HepG2 (cell line): Measurements from ENCODE around the gene PSMA7. TPM values are rescaled to one million over a fixed set of nuclear protein-coding genes. Genes with fewer than 3 reads are reported as not detected.

Experiments used
- ATAC-seq: fragments of 200-7000 bp; cut with Tn5 transposase; 3 replicates; pipeline ENCODE4 v1.9.1; 2020; ENCODE audit warnings: mild to moderate bottlenecking, moderate library complexity
- BruUV-seq: library from RNA; stranded (reverse); fragments of 400-500 nt; replicated peaks from 2 replicates; lab custom pipeline; 2021; lab: Mats Ljungman, UMichigan
- CTCF ChIA-PET: fragments of 300-600 bp; formaldehyde crosslinking; extraction: SDS; loops from one replicate; lab custom pipeline; 2021; ENCODE audit warnings: low total read pairs, inconsistent platforms, low intra/inter-chr PET ratio; lab: Yijun Ruan, JAX
- POLR2A ChIA-PET: fragments of 350-600 bp; sonication (Branson Sonifier 250); formaldehyde crosslinking; loops from one replicate; lab custom pipeline; 2020; ENCODE audit warnings: antibody characterized with exemption, inconsistent platforms; lab: Yijun Ruan, JAX
- DNase-seq: peaks from one replicate; pipeline ENCODE4 v3.0.0-alpha.2; 2015; ENCODE audit warnings: low spot score
- FAIRE-seq: peaks from 3 replicates; lab custom pipeline; 2011; peaks lifted over from hg19 to GRCh38; lab: Jason Lieb, UNC
- H2AFZ ChIP-seq: one replicate; pipeline ENCODE4 v1.6.1; 2011; ENCODE audit warnings: low read length, inconsistent platforms
- H3K27ac ChIP-seq: fragments of 300-600 bp; 3 replicates; pipeline ENCODE4 v1.8.0; 2011; ENCODE audit warnings: mixed run types, mild to moderate bottlenecking, mixed read lengths, low read length, inconsistent platforms; ENCODE audit not compliant: insufficient read depth; ENCODE audit errors: extremely low read length
- H3K27me3 ChIP-seq, 2 experiments: fragments of 200-600 bp in 1 of 2; 2 replicates in 1 of 2; 3 replicates in 1 of 2; pipeline versions ENCODE4 v1.6.0 to v1.8.0; 2011; ENCODE audit warnings: low read length in 2 of 2, mild to moderate bottlenecking in 2 of 2, moderate library complexity in 2 of 2, inconsistent platforms in 1 of 2; ENCODE audit not compliant: insufficient read depth in 2 of 2, control insufficient read depth in 1 of 2
- H3K36me3 ChIP-seq, 2 experiments: fragments of 200-600 bp in 1 of 2; replicated peaks in 1 of 2; 2 replicates in 1 of 2; 3 replicates in 1 of 2; pipeline versions ENCODE4 v1.5.1 to v1.8.0; 2011; ENCODE audit warnings: low read length in 2 of 2, inconsistent platforms in 1 of 2; ENCODE audit not compliant: insufficient read depth in 2 of 2, control insufficient read depth in 1 of 2
- H3K4me1 ChIP-seq: 2 replicates; pipeline ENCODE4 v1.5.1; 2012; ENCODE audit warnings: low read length, inconsistent platforms; ENCODE audit not compliant: insufficient read depth
- H3K4me2 ChIP-seq: 2 replicates; pipeline ENCODE4 v1.6.0; 2011; ENCODE audit warnings: low read depth, low read length, inconsistent platforms
- H3K4me3 ChIP-seq, 3 experiments: fragments of 200-600 bp in 1 of 3; sonication (generic), shearing (Covaris generic) in 1 of 3; replicated peaks in 1 of 3; 2 replicates each; pipeline ENCODE4 v1.5.1; 2011 to 2016; ENCODE audit warnings: low read length in 3 of 3, inconsistent platforms in 2 of 3, low read depth in 2 of 3, mild to moderate bottlenecking in 2 of 3, control low read depth in 1 of 3, mixed read lengths in 1 of 3; ENCODE audit not compliant: insufficient read depth in 1 of 3
- H3K79me2 ChIP-seq: one replicate; pipeline ENCODE4 v1.6.1; 2011; ENCODE audit warnings: low read length, inconsistent platforms; ENCODE audit not compliant: insufficient read depth
- H3K9ac ChIP-seq: 2 replicates; pipeline ENCODE4 v1.6.0; 2011; ENCODE audit warnings: mild to moderate bottlenecking, low read depth, low read length, inconsistent platforms; ENCODE audit not compliant: insufficient read depth
- H3K9me3 ChIP-seq: 2 replicates; pipeline ENCODE4 v1.5.1; 2012; ENCODE audit warnings: mild to moderate bottlenecking, low read length
- H4K20me1 ChIP-seq: 2 replicates; pipeline ENCODE4 v1.6.0; 2011; ENCODE audit warnings: inconsistent platforms, mild to moderate bottlenecking, low read length, moderate library complexity; ENCODE audit not compliant: insufficient read depth
- ATF7-NPFF ChIP-seq: sonication (generic); formaldehyde crosslinking; IDR thresholded peaks from 2 replicates; pipeline ENCODE4 v1.8.1; 2023; ENCODE audit warnings: mild to moderate bottlenecking, low read depth, missing genetic modification reagents, moderate library complexity
- CENPT ChIP-seq: sonication (generic); formaldehyde crosslinking; IDR thresholded peaks from 2 replicates; pipeline ENCODE4 v1.8.0; 2022; ENCODE audit warnings: low read depth, mild to moderate bottlenecking, moderate library complexity, missing genetic modification reagents
- DNMT1 ChIP-seq: sonication (generic); formaldehyde crosslinking; IDR thresholded peaks from 2 replicates; pipeline ENCODE4 v1.5.1; 2020; ENCODE audit warnings: mild to moderate bottlenecking, missing genetic modification reagents
- DNMT3B ChIP-seq: conservative IDR thresholded peaks from 2 replicates; pipeline ENCODE4 v1.6.1; 2016; ENCODE audit warnings: missing biosample characterization, control low read depth
- FOSL1 ChIP-seq: sonication (generic); formaldehyde crosslinking; IDR thresholded peaks from 2 replicates; pipeline ENCODE4 v1.9.0; 2021; ENCODE audit warnings: missing genetic modification reagents, borderline replicate concordance
- KAT8 ChIP-seq: IDR thresholded peaks from 2 replicates; pipeline ENCODE4 v1.6.1; 2016; ENCODE audit warnings: missing genetic modification reagents, missing compliant biosample characterization
- NPAS2 ChIP-seq: sonication (generic); formaldehyde crosslinking; IDR thresholded peaks from 2 replicates; pipeline ENCODE4 v1.8.0; 2022; ENCODE audit warnings: mild to moderate bottlenecking, missing genetic modification reagents, borderline replicate concordance
- PCBP2 ChIP-seq: fragments of 200-400 bp; formaldehyde crosslinking; optimal IDR thresholded peaks from 2 replicates; pipeline ENCODE3; 2018; ENCODE audit warnings: low read length, low read depth; ENCODE audit not compliant: poor library complexity, severe bottlenecking
- PHF5A ChIP-seq: IDR thresholded peaks from one replicate; pipeline ENCODE4 v1.6.1; 2018; ENCODE audit warnings: low read depth, missing genetic modification reagents; ENCODE audit not compliant: unreplicated experiment
- SP4 ChIP-seq: sonication (generic); formaldehyde crosslinking; IDR thresholded peaks from 2 replicates; pipeline ENCODE4 v1.8.1; 2023; ENCODE audit warnings: mild to moderate bottlenecking, missing genetic modification reagents
- SRY ChIP-seq: sonication (generic); formaldehyde crosslinking; IDR thresholded peaks from 2 replicates; pipeline ENCODE4 v1.8.0; 2022; ENCODE audit warnings: mild to moderate bottlenecking, missing genetic modification reagents
- ZFP41 ChIP-seq: sonication (generic); formaldehyde crosslinking; IDR thresholded peaks from 2 replicates; pipeline ENCODE4 v1.4.0; 2020; ENCODE audit warnings: mild to moderate bottlenecking, missing genetic modification reagents, borderline replicate concordance
- ZNF253 ChIP-seq: sonication (generic); formaldehyde crosslinking; IDR thresholded peaks from 2 replicates; pipeline ENCODE4 v1.8.0; 2022; ENCODE audit warnings: mild to moderate bottlenecking, missing genetic modification reagents, borderline replicate concordance
- WGBS: methylation state at CpG from one replicate; pipeline ENCODE4 v1.1.6; 2017; ENCODE audit warnings: low lambda C conversion rate; 5-methylcytosine and 5-hydroxymethylcytosine counted together
- in situ Hi-C: cut with HindIII; loops from 2 replicates; pipeline ENCODE4 v1.10.0; 2017; ENCODE audit warnings: low pct_unique_long_range_greater_than_20kb; ENCODE audit not compliant: extremely low pct_ligation_motif_present
- intact Hi-C: fragments of 100-400 bp; cut with micrococcal nuclease; formaldehyde crosslinking; loops from one replicate; pipeline ENCODE4 v1.10.0; 2022; ENCODE audit not compliant: unreplicated experiment
- polyA plus RNA-seq, 8 experiments: library from polyadenylated mRNA; depleted of rRNA in 3 of 8; stranded (reverse) in 7 of 8; unstranded in 1 of 8; fragments of >200 nt; fragmentation: Illumina TruSeq in 4 of 8; extraction: Trizol in 4 of 8; gene quantifications; 2 replicates each; pipeline versions ENCODE4 v1.2.1 to v1.2.3, GENCODE V29; 2011 to 2016; ENCODE audit warnings: low read depth in 4 of 8, missing spikeins in 1 of 8, mixed read lengths in 1 of 8; ENCODE audit not compliant: insufficient read depth in 1 of 8
- total RNA-seq, 5 experiments: library from RNA; depleted of rRNA; stranded (reverse); fragments of >200 nt; fragmentation: Illumina TruSeq; extraction: Trizol; gene quantifications; 2 replicates each; pipeline ENCODE4 v1.2.3, GENCODE V29; 2016; ENCODE audit warnings: low read depth in 1 of 5
- TF ChIP-seq, protein P1 (sequence below): sonication (generic); formaldehyde crosslinking; IDR thresholded peaks from 2 replicates; pipeline ENCODE4 v1.4.0; 2020; ENCODE audit warnings: low read depth, missing genetic modification reagents
- TF ChIP-seq, protein P2 (sequence below): sonication (generic); formaldehyde crosslinking; IDR thresholded peaks from 2 replicates; pipeline ENCODE4 v1.9.0; 2021; ENCODE audit warnings: mild to moderate bottlenecking, missing genetic modification reagents

Gene PSMA7
- total and polyA plus RNA-seq, 2 of the 13 experiments (the other 11 are each of a cell fraction or from before 2014, with no cell fraction given): 531 to 631 TPM

DNA sequence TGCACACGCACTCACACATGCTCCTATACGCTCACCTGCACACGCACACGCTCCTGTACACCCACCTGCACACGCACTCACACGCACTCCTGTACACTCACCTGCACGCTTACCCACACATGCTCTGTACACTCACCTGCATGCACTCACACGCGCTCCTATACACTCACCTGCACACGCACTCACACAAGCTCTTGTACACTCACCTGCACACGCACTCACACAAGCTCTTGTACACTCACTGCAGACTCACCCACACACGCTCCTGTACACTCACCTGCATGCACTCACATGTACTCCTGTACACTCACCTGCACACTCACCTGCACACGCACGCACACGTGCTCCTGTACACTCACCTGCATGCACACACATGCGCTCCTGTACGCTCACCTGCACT, 55.6 kb downstream of the PSMA7 start:
- no peaks in the 10 kb centered on the region for H3K36me3 ChIP-seq
- FAIRE-seq (no peak), DNase-seq (no peak), ATAC-seq (no peak; the same call in 2 of the 3 replicates)
- 83% methylated on average over 17 of the region's 17 CpGs for WGBS
- H3K27ac ChIP-seq: no peak overlapping the region
- in situ Hi-C loops: no loop called here
- POLR2A ChIA-PET: interaction anchor here (1.1 to 1.4 kb wide), 3 partner anchors 21 to 34 kb away, joined by 5 to 11 read pairs (median 6); partner anchors contain the start of genes LSM14B and TAF4
- H4K20me1 ChIP-seq: no peaks in the 10 kb centered on the region
- H3K79me2 ChIP-seq: no peaks in the 10 kb centered on the region
- CTCF ChIA-PET: no interaction called here
- H3K4me3 ChIP-seq: no peak overlapping the region
- peaks cover 13 to 42% of the 10 kb centered on the region in 2 experiments; a peak in 4 of 5 replicates for H3K27me3 ChIP-seq
- no peak overlapping the region for H2AFZ ChIP-seq
- H3K9me3 ChIP-seq: no peaks in the 10 kb centered on the region
- no peak overlapping the region for H3K9ac ChIP-seq
- BruUV-seq: no TSS peak
- peaks cover 13% of the 10 kb centered on the region for H3K4me1 ChIP-seq
- intact Hi-C loops: no loop called here
- H3K4me2 ChIP-seq: no peak overlapping the region
- TF ChIP-seq SP4 (CRISPR knock-in tag) (no peak), DNMT1 (peak; percentile 72; the same call in 1 of the 2 replicates), PHF5A (no peak), KAT8 (CRISPR knock-in tag) (no peak), ATF7-NPFF (CRISPR knock-in tag) (no peak), DNMT3B (CRISPR knock-in tag) (no peak), FOSL1 (CRISPR knock-in tag) (no peak), CENPT (no peak), PCBP2 (no peak), SRY (0 out of 2 replicates have a peak, but pooled peaks have one; percentile 6), ZFP41 (CRISPR knock-in tag) (no peak), NPAS2 (0 out of 2 replicates have a peak, but pooled peaks have one; percentile 55), ZNF253 (CRISPR knock-in tag) (0 out of 2 replicates have a peak, but pooled peaks have one; percentile 16)
- TF ChIP-seq, protein P1, sequence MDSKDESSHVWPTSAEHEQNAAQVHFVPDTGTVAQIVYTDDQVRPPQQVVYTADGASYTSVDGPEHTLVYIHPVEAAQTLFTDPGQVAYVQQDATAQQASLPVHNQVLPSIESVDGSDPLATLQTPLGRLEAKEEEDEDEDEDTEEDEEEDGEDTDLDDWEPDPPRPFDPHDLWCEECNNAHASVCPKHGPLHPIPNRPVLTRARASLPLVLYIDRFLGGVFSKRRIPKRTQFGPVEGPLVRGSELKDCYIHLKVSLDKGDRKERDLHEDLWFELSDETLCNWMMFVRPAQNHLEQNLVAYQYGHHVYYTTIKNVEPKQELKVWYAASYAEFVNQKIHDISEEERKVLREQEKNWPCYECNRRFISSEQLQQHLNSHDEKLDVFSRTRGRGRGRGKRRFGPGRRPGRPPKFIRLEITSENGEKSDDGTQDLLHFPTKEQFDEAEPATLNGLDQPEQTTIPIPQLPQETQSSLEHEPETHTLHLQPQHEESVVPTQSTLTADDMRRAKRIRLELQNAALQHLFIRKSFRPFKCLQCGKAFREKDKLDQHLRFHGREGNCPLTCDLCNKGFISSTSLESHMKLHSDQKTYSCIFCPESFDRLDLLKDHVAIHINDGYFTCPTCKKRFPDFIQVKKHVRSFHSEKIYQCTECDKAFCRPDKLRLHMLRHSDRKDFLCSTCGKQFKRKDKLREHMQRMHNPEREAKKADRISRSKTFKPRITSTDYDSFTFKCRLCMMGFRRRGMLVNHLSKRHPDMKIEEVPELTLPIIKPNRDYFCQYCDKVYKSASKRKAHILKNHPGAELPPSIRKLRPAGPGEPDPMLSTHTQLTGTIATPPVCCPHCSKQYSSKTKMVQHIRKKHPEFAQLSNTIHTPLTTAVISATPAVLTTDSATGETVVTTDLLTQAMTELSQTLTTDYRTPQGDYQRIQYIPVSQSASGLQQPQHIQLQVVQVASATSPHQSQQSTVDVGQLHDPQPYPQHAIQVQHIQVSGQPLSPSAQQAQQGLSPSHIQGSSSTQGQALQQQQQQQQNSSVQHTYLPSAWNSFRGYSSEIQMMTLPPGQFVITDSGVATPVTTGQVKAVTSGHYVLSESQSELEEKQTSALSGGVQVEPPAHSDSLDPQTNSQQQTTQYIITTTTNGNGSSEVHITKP (CRISPR knock-in tag): no peak
- TF ChIP-seq, protein P2, sequence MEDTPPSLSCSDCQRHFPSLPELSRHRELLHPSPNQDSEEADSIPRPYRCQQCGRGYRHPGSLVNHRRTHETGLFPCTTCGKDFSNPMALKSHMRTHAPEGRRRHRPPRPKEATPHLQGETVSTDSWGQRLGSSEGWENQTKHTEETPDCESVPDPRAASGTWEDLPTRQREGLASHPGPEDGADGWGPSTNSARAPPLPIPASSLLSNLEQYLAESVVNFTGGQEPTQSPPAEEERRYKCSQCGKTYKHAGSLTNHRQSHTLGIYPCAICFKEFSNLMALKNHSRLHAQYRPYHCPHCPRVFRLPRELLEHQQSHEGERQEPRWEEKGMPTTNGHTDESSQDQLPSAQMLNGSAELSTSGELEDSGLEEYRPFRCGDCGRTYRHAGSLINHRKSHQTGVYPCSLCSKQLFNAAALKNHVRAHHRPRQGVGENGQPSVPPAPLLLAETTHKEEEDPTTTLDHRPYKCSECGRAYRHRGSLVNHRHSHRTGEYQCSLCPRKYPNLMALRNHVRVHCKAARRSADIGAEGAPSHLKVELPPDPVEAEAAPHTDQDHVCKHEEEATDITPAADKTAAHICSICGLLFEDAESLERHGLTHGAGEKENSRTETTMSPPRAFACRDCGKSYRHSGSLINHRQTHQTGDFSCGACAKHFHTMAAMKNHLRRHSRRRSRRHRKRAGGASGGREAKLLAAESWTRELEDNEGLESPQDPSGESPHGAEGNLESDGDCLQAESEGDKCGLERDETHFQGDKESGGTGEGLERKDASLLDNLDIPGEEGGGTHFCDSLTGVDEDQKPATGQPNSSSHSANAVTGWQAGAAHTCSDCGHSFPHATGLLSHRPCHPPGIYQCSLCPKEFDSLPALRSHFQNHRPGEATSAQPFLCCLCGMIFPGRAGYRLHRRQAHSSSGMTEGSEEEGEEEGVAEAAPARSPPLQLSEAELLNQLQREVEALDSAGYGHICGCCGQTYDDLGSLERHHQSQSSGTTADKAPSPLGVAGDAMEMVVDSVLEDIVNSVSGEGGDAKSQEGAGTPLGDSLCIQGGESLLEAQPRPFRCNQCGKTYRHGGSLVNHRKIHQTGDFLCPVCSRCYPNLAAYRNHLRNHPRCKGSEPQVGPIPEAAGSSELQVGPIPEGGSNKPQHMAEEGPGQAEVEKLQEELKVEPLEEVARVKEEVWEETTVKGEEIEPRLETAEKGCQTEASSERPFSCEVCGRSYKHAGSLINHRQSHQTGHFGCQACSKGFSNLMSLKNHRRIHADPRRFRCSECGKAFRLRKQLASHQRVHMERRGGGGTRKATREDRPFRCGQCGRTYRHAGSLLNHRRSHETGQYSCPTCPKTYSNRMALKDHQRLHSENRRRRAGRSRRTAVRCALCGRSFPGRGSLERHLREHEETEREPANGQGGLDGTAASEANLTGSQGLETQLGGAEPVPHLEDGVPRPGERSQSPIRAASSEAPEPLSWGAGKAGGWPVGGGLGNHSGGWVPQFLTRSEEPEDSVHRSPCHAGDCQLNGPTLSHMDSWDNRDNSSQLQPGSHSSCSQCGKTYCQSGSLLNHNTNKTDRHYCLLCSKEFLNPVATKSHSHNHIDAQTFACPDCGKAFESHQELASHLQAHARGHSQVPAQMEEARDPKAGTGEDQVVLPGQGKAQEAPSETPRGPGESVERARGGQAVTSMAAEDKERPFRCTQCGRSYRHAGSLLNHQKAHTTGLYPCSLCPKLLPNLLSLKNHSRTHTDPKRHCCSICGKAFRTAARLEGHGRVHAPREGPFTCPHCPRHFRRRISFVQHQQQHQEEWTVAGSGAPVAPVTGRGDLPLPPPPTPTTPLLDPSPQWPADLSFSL (CRISPR knock-in tag): 0 out of 2 replicates have a peak, but pooled peaks have one; percentile 41
